Measurements from ENCODE around the gene FBXL17. TPM values are rescaled to one million over a fixed set of nuclear protein-coding genes. Genes with fewer than 3 reads are reported as not detected.

FBXL17 gene
- 4.8 to 8.7 TPM (median 7.5 TPM) in 5 replicates for total RNA-seq (2022; extraction: Qiagen RNA extraction)

DNA sequence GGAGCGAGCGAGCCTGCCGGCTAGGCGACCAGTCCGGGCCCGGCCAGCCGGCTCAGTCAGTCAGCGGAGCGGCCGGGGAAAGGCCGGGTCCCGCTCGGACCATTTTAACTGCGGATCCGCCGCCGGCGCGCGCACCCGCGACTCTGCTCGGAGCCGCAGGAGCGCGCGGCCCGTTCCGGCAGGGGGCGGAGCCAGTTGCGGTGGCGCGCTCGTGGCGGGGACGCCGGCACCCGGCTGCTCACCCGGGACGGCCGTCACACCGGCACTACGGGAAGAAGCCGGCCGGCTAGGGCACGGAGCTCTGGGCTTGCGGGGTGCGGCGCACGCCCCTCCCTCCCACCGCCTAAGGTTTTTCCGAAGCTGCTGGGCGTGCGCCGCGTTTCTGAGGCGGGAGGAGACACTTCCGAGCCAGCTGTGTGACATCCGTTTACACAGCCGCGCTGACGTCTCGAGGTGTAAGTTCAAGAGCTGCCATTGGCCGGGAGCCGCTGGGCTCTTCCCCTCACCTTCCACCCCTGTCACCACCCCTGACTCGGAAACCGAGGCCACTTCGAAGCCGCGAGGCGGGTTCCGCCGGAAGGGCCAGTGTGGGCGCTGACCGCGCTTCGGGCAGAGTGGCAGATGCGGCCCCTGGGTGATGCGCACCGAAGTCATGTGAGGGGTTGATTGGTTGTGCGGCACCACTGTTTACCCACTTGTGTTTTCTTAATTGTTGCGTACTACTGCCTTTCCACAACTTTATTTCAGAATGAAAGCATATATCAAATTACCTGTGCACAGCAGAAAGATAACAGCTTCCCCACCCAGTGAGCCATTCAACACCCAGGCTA, at the start of gene FBXL17:
FBXL17 (minus strand) TSS at position 145 of the 830 bp plus-strand sequence.

All from A549 treated with dexamethasone at 1 μM for 4 hours (cell line).